BE2C (cell line): ENCODE data around the gene PTPRR.
"Not testable (repeated sequence)": the region's sequence is repeated elsewhere in the genome, so short reads cannot be mapped to it uniquely, and the experiment has no call there.

Experiments
- DNase-seq: peaks from one replicate; pipeline ENCODE4 v3.0.0-alpha.2; 2020
- H3K27me3 ChIP-seq: fragments of 250-450 bp; sonication (Bioruptor Pico); 2 replicates; pipeline ENCODE4 v1.5.1; 2020; ENCODE audit warnings: mild to moderate bottlenecking
- H3K36me3 ChIP-seq: fragments of 250-450 bp; sonication (Bioruptor Pico); 2 replicates; pipeline ENCODE4 v1.5.1; 2020; ENCODE audit warnings: mild to moderate bottlenecking
- H3K4me1 ChIP-seq: fragments of 250-450 bp; sonication (Bioruptor Pico); 2 replicates; pipeline ENCODE4 v1.5.1; 2020
- H3K4me3 ChIP-seq: 2 replicates; pipeline ENCODE4 v1.5.1; 2011; ENCODE audit warnings: low read depth, low read length
- H3K9me3 ChIP-seq: fragments of 250-450 bp; sonication (Bioruptor Pico); 2 replicates; pipeline ENCODE4 v1.5.1; 2020
- CTCF ChIP-seq: IDR thresholded peaks from 2 replicates; pipeline ENCODE4 v1.5.1; 2012; ENCODE audit warnings: mild to moderate bottlenecking, low read depth, low read length

Gene PTPRR

GRCh38 chr12:70809887-70810286 is 110.7 kb downstream of the PTPRR start:
- TF ChIP-seq CTCF: no peak
- H3K9me3 ChIP-seq: no peaks in the 10 kb centered on the region
- H3K4me1 ChIP-seq: peaks cover 48% of the 10 kb centered on the region
- H3K4me3 ChIP-seq: no peak overlapping the region
- H3K27me3 ChIP-seq: no peaks in the 10 kb centered on the region
- DNase-seq: no peak
- H3K36me3 ChIP-seq: peaks cover 7% of the 10 kb centered on the region; the same call in 1 of the 2 replicates

GRCh38 chr12:70807993-70808392 is 112.5 kb downstream of the PTPRR start:
- not testable (repeated sequence) for H3K4me3 ChIP-seq, H3K27me3 ChIP-seq, H3K9me3 ChIP-seq, H3K36me3 ChIP-seq
- DNase-seq: peak; percentile 21
- H3K4me1 ChIP-seq: peaks cover 45% of the 10 kb centered on the region

GRCh38 chr12:70806827-70807226 is 113.7 kb downstream of the PTPRR start:
- Histone ChIP-seq H3K27me3 (no peaks in the 10 kb centered on the region), H3K36me3 (peaks cover 7% of the 10 kb centered on the region; the same call in 1 of the 2 replicates), H3K9me3 (no peaks in the 10 kb centered on the region), H3K4me3 (no peak overlapping the region), H3K4me1 (peaks cover 38% of the 10 kb centered on the region)
- DNase-seq: no peak
- no peak for TF ChIP-seq CTCF

GRCh38 chr12:70806043-70806442 is 114.5 kb downstream of the PTPRR start:
- H3K9me3 ChIP-seq: no peaks in the 10 kb centered on the region
- peaks cover 30% of the 10 kb centered on the region for H3K4me1 ChIP-seq

GRCh38 chr12:70798016-70798783 is 122.3 kb downstream of the PTPRR start:
- no peak for DNase-seq
- peaks cover 2% of the 10 kb centered on the region for H3K4me1 ChIP-seq
- H3K9me3 ChIP-seq: no peaks in the 10 kb centered on the region
- H3K27me3 ChIP-seq: no peaks in the 10 kb centered on the region
- no peak overlapping the region for H3K4me3 ChIP-seq
- no peak for TF ChIP-seq CTCF
- no peaks in the 10 kb centered on the region for H3K36me3 ChIP-seq

More at GRCh38 chr12:70806043-70806442, 114.5 kb downstream of the PTPRR start:
- no peak for TF ChIP-seq CTCF
- Histone ChIP-seq H3K27me3 (no peaks in the 10 kb centered on the region), H3K36me3 (peaks cover 7% of the 10 kb centered on the region; the same call in 1 of the 2 replicates), H3K4me3 (no peak overlapping the region)
- DNase-seq: no peak

- TF ChIP-seq CTCF: no peak
- no peak overlapping the region for H3K4me3 ChIP-seq
- H3K9me3 ChIP-seq: no peaks in the 10 kb centered on the region
- H3K4me1 ChIP-seq: no peaks in the 10 kb centered on the region; the same call in none of the 2 replicates
- no peaks in the 10 kb centered on the region for H3K27me3 ChIP-seq
- H3K36me3 ChIP-seq: no peaks in the 10 kb centered on the region
- DNase-seq: no peak
These were observed 123.5 kb downstream of the PTPRR start for GRCh38 chr12:70796989-70797388.
